K562 (cell line): ENCODE measurements around the gene HTR3E. TPM values are rescaled to one million over a fixed set of nuclear protein-coding genes. Genes with fewer than 3 reads are reported as not detected.

ENCODE experiments used
- ATF7 ChIP-seq: fragments of 450-650 bp; IDR thresholded peaks from 2 replicates; pipeline ENCODE4 v1.7.1; 2014; ENCODE audit warnings: mild to moderate bottlenecking, moderate library complexity
- BMI1 ChIP-seq: fragments of 150-350 bp; IDR thresholded peaks from 2 replicates; pipeline ENCODE4 v1.6.1; 2014; ENCODE audit warnings: low read length
- C11orf30 ChIP-seq: fragments of 450-650 bp; IDR thresholded peaks from 2 replicates; pipeline ENCODE4 v1.6.1; 2016; ENCODE audit warnings: low read depth, mild to moderate bottlenecking
- CAMTA2 ChIP-seq: fragments of 250-450 bp; sonication (Bioruptor Pico); conservative IDR thresholded peaks from 2 replicates; pipeline ENCODE4 v1.5.1; 2022
- CHCHD3 ChIP-seq: fragments of 250-450 bp; sonication (Bioruptor Pico); IDR thresholded peaks from 2 replicates; pipeline ENCODE4 v2.1.2; 2022; ENCODE audit warnings: mild to moderate bottlenecking
- ELF2 ChIP-seq: fragments of 250-450 bp; sonication (Bioruptor Pico); IDR thresholded peaks from 2 replicates; pipeline ENCODE4 v1.5.0; 2021; ENCODE audit warnings: mild to moderate bottlenecking
- FOXP1 ChIP-seq: sonication (generic); formaldehyde crosslinking; IDR thresholded peaks from 2 replicates; pipeline ENCODE4 v1.8.0; 2022; ENCODE audit warnings: mild to moderate bottlenecking, missing genetic modification reagents
- GMEB1 ChIP-seq: fragments of 250-450 bp; sonication (Bioruptor Pico); IDR thresholded peaks from 2 replicates; pipeline ENCODE4 v1.4.0; 2020; ENCODE audit warnings: mild to moderate bottlenecking
- HDAC2 ChIP-seq: fragments of 450-650 bp; IDR thresholded peaks from 2 replicates; pipeline ENCODE4 v1.6.1; 2016; ENCODE audit warnings: mild to moderate bottlenecking
- KDM1A ChIP-seq, 2 experiments: fragments of 450-650 bp; IDR thresholded peaks; 2 replicates each; pipeline ENCODE4 v1.6.1; 2016; ENCODE audit warnings: mild to moderate bottlenecking in 2 of 2
- MAX ChIP-seq: sonication (generic); formaldehyde crosslinking; IDR thresholded peaks from 2 replicates; pipeline ENCODE4 v1.9.0; 2022; ENCODE audit warnings: mild to moderate bottlenecking, missing genetic modification reagents
- MECOM ChIP-seq: fragments of 250-450 bp; sonication (Bioruptor Pico); IDR thresholded peaks from 2 replicates; pipeline ENCODE4 v1.8.0; 2022; ENCODE audit warnings: inconsistent platforms
- MEF2D ChIP-seq: conservative IDR thresholded peaks from 2 replicates; pipeline ENCODE4 v1.6.1; 2016; ENCODE audit warnings: low read depth, missing genetic modification characterization, missing compliant biosample characterization
- MIER1 ChIP-seq: fragments of 450-650 bp; IDR thresholded peaks from 2 replicates; pipeline ENCODE4 v1.6.1; 2016; ENCODE audit warnings: antibody characterized with exemption, mild to moderate bottlenecking, low read depth
- MXD1 ChIP-seq: fragments of 250-450 bp; sonication (Bioruptor Pico); IDR thresholded peaks from 2 replicates; pipeline ENCODE4 v1.8.0; 2021; ENCODE audit warnings: borderline replicate concordance, mild to moderate bottlenecking, moderate library complexity; ENCODE audit not compliant: poor library complexity, severe bottlenecking
- NRF1 ChIP-seq, 2 experiments: fragments of 450-650 bp; IDR thresholded peaks in 1 of 2; conservative IDR thresholded peaks in 1 of 2; 2 replicates each; pipeline ENCODE4 v1.6.1; 2014; ENCODE audit warnings: mild to moderate bottlenecking in 2 of 2
- POLR2A ChIP-seq: fragments of 450-650 bp; conservative IDR thresholded peaks from 2 replicates; pipeline ENCODE4 v1.6.1; 2016
- RB1 ChIP-seq: fragments of 450-650 bp; IDR thresholded peaks from 2 replicates; pipeline ENCODE4 v1.6.1; 2017; ENCODE audit warnings: low read depth, mild to moderate bottlenecking
- RBFOX2 ChIP-seq: fragments of 200-400 bp; formaldehyde crosslinking; IDR thresholded peaks from 2 replicates; pipeline ENCODE4 v1.6.1; 2017; ENCODE audit warnings: low read depth, mild to moderate bottlenecking, low read length, moderate library complexity
- TARDBP ChIP-seq: fragments of 450-650 bp; IDR thresholded peaks from 2 replicates; pipeline ENCODE4 v1.6.1; 2016
- TCF7 ChIP-seq: sonication (generic); IDR thresholded peaks from 2 replicates; pipeline ENCODE4 v1.6.1; 2016; ENCODE audit warnings: antibody characterized with exemption, borderline replicate concordance
- TRIM24 ChIP-seq, 2 experiments: fragments of 450-650 bp; IDR thresholded peaks; 2 replicates each; pipeline ENCODE4 v1.6.1; 2016
- USF1 ChIP-seq: sonication (generic); formaldehyde crosslinking; IDR thresholded peaks from 2 replicates; pipeline ENCODE4 v1.9.0; 2022; ENCODE audit warnings: mild to moderate bottlenecking, missing genetic modification reagents
- ZNF239 ChIP-seq: fragments of 250-450 bp; sonication (Bioruptor Pico); IDR thresholded peaks from 2 replicates; pipeline ENCODE4 v1.4.0; 2020; ENCODE audit warnings: mild to moderate bottlenecking
- ZNF583 ChIP-seq: fragments of 250-450 bp; sonication (Bioruptor Pico); IDR thresholded peaks from 2 replicates; pipeline ENCODE4 v1.4.0; 2020
- ZNF740 ChIP-seq, 3 experiments: fragments of 200-800 bp in 1 of 3; sonication (Bioruptor generic) in 1 of 3; sonication (generic) in 1 of 3; formaldehyde crosslinking in 1 of 3; IDR thresholded peaks; 2 replicates each; pipeline versions ENCODE4 v1.6.1 to v1.8.0; 2016 to 2022; ENCODE audit warnings: mild to moderate bottlenecking in 2 of 3, missing compliant biosample characterization in 2 of 3, missing genetic modification characterization in 2 of 3, missing genetic modification reagents in 1 of 3
- polyA plus RNA-seq, 8 experiments: library from polyadenylated mRNA; depleted of rRNA in 4 of 8; stranded (reverse) in 5 of 8; unstranded in 3 of 8; fragments of >200 nt; fragmentation: Nextera tagmentation in 2 of 8; fragmentation: Illumina TruSeq in 1 of 8; extraction: Ambion mirVana in 2 of 8; extraction: Trizol in 1 of 8; gene quantifications; 2 replicates each; pipeline versions ENCODE4 v1.2.1 to v1.2.3, GENCODE V29; 2011 to 2014; ENCODE audit warnings: inconsistent platforms in 1 of 8, missing spikeins in 1 of 8
- total RNA-seq, 7 experiments: library from RNA; depleted of rRNA in 6 of 7; stranded (reverse); fragments of >200 nt in 6 of 7; fragmentation: Illumina TruSeq in 2 of 7; extraction: Trizol in 2 of 7; gene quantifications; 2 replicates each; pipeline versions ENCODE4 v1.2.1 to v1.2.3, GENCODE V29; 2011 to 2021; ENCODE audit warnings: low replicate concordance in 1 of 7

The HTR3E gene
- total and polyA plus RNA-seq, 9 of the 15 experiments (the other 6 are each of a cell fraction or from before 2014, with no cell fraction given), result not detected

GRCh38 chr3:184133840-184134745, 37.2 kb downstream of the HTR3E start (continued):
- TF ChIP-seq GMEB1 (CRISPR knock-in tag) (peak; percentile 16; the same call in 1 of the 2 replicates), KDM1A (IDR thresholded peaks at IDR 0.05) (peak in 1 of 2 experiments; percentile 15; a peak in 1 of 4 replicates), ELF2 (CRISPR knock-in tag) (0 out of 2 replicates have a peak, but pooled peaks have one; percentile 18), BMI1 (no peak), MECOM (no peak), RB1 (no peak), NRF1 (conservative IDR thresholded peaks at IDR 0.05 in 1 of 2, IDR thresholded peaks at IDR 0.05 in 1 of 2) (peak; percentile 18 to 44; a peak in 2 of 4 replicates), ATF7 (peak; percentile 55; the same call in 1 of the 2 replicates), CHCHD3 (CRISPR knock-in tag) (0 out of 2 replicates have a peak, but pooled peaks have one; percentile 21), ZNF740 (CRISPR knock-in tag; IDR thresholded peaks at IDR 0.05) (peak; percentile 91), ZNF740 (tag; IDR thresholded peaks at IDR 0.05) (peak in 1 of 2 experiments; percentile 96; a peak in 2 of 4 replicates), MIER1 (peak; percentile 40; the same call in 1 of the 2 replicates), MEF2D (tag) (no peak), CAMTA2 (CRISPR knock-in tag) (no peak), ZNF239 (CRISPR knock-in tag) (no peak), ZNF583 (CRISPR knock-in tag) (peak; percentile 55; the same call in 1 of the 2 replicates), HDAC2 (peak; percentile 74; the same call in 1 of the 2 replicates), C11orf30 (0 out of 2 replicates have a peak, but pooled peaks have one; percentile 17), MAX (CRISPR knock-in tag) (peak; percentile 97), USF1 (CRISPR knock-in tag) (peak; percentile 69), MXD1 (CRISPR knock-in tag) (peak; percentile 45), TRIM24 (IDR thresholded peaks at IDR 0.05) (peak in 1 of 2 experiments; percentile 8; a peak in 1 of 4 replicates), TCF7 (0 out of 2 replicates have a peak, but pooled peaks have one; percentile 60), TARDBP (0 out of 2 replicates have a peak, but pooled peaks have one; percentile 40), RBFOX2 (peak; percentile 82), POLR2A (peak; percentile 69), FOXP1 (CRISPR knock-in tag) (no peak)
